NCI-H1694 (cell line): ENCODE measurements around the gene SLC25A39.
A peak's percentile ranks its signal among the peaks of the same experiment; 100 is the strongest.
"Not testable (repeated sequence)": the region's sequence is repeated elsewhere in the genome, so short reads cannot be mapped to it uniquely, and the experiment has no call there.

Experiments used
- DNase-seq: peaks from one replicate; lab custom pipeline; 2025; lab: John Stamatoyannopoulos, UW

The SLC25A39 gene

DNA sequence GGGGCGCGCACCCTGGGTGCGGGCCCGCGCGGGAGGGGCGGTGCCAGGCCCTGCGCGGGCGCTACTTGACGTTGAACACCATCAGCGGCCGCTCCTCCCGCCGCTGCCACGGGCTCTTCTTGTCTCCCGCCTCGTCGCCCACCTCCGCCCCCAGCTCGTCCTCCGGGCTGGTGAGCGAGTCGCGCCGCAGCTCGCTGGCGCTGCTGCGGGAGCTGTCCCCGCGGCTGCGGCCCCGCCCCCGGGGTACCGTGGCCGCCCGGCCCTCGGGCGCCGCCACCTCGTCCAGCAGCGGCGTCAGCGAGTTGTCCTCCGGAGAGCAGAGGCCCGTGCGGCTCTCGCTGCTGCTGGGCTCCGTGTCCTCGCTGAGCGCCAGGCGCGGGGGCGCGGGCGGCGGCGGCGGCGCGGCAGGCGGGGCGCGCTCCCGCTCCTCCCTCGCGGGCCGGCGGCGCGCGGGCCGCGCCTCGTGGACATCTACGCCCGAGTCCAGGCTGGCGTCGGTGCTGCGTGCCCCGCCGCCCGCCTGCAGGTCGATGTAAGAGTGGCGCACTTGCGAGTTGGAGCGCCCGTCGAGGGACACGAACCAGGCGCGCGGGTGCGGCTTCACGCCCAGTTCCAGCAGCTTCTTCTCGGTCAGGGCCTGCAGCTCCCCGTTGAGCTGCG is 29.2 kb upstream of the SLC25A39 start:
- DNase-seq = no peak

DNA sequence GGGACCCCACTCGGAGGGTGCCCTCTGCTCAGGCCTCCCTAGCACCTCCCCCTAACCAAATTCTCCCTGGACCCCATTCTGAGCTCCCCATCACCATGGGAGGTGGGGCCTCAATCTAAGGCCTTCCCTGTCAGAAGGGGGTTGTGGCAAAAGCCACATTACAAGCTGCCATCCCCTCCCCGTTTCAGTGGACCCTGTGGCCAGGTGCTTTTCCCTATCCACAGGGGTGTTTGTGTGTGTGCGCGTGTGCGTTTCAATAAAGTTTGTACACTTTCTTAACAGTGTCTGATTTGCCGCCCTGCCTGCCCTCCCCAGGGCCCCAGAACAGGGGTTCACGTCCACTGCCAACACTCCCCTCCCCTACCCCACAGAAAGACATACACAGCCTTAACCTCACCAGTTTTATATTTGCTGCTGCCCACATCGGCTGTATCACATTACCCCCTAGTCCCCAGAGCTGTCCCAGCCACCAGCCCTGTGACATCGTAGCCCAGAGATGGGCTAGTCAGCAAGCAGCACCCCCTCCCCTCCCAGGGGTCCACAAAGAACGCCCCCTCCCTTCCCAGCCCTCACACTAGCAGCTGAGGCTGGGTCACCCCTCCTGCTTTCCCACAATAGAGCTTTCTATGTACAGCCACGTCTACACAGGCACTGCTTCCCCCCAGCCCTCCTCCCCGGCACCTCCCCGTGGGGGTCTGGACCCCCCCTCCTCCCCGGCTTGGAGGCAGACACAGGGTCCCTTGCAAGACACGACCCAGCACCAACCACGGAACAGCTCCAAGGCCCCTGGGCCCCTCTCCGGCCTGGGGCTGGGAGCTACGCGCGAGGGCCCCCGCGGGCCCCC is 28.4 kb upstream of the SLC25A39 start:
- DNase-seq = no peak

DNA sequence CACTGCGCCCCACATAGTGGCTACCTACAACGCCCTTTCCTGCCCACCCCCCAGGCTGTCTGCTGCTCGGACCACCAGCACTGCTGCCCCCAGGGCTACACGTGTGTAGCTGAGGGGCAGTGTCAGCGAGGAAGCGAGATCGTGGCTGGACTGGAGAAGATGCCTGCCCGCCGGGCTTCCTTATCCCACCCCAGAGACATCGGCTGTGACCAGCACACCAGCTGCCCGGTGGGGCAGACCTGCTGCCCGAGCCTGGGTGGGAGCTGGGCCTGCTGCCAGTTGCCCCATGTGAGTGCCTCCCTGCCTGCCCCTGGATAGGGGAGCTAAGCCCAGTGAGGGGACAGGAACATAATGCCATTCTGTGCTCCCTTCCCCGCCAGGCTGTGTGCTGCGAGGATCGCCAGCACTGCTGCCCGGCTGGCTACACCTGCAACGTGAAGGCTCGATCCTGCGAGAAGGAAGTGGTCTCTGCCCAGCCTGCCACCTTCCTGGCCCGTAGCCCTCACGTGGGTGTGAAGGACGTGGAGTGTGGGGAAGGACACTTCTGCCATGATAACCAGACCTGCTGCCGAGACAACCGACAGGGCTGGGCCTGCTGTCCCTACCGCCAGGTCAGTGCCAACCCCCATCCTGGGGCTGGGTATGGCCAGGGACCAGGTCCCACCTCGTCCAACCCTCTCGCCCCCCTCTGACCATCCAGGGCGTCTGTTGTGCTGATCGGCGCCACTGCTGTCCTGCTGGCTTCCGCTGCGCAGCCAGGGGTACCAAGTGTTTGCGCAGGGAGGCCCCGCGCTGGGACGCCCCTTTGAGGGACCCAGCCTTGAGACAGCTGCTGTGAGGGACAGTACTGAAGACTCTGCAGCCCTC is 27.6 kb upstream of the SLC25A39 start:
- no peak for DNase-seq

DNA sequence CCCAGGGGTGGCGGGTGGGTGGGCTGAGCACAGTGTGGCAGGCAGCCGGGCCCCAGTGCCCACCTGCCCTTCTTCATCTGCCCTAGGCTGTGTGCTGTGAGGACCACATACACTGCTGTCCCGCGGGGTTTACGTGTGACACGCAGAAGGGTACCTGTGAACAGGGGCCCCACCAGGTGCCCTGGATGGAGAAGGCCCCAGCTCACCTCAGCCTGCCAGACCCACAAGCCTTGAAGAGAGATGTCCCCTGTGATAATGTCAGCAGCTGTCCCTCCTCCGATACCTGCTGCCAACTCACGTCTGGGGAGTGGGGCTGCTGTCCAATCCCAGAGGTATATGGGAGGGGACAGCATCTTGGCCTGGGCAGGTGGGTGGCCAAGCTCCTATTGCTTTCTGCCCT is 26.8 kb upstream of the SLC25A39 start:
- DNase-seq = no peak

- peak; percentile 76 for DNase-seq
Observed at GRCh38 chr17:44350733-44351226, 26.2 kb upstream of the SLC25A39 start.

DNA sequence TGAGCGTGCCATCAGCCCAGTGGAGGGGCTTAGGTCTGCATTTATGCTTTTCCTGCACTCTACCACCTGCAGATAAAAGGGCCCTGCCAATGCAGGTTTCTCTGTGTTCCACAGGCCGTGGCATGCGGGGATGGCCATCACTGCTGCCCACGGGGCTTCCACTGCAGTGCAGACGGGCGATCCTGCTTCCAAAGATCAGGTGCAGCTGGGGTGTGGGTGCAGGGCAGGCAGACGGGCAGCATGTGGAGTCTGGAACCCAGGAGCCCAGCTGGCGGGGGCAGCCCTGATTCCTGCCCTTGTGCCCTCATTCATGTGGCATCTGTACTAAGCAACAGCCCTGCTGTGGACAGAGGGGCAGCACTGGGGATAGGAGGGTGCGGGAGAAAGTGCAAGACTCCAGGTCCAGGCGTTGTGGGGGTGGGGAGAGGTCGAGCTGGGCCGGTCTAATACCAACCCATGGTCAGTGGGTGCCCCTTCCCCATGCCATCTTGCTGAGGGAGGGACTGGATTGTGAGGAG is 25.0 kb upstream of the SLC25A39 start:
- DNase-seq = no peak

GRCh38 chr17:44348988-44349364 is 24.4 kb upstream of the SLC25A39 start:
- DNase-seq = no peak

GRCh38 chr17:44348234-44348987 is 23.8 kb upstream of the SLC25A39 start:
- no peak for DNase-seq

GRCh38 chr17:44347206-44348055 is 22.8 kb upstream of the SLC25A39 start:
- DNase-seq = not testable (repeated sequence)

GRCh38 chr17:44346064-44346844 is 21.6 kb upstream of the SLC25A39 start:
- DNase-seq = no peak

- DNase-seq = peak; percentile 68
Observed at GRCh38 chr17:44345454-44346026, 20.9 kb upstream of the SLC25A39 start.

DNA sequence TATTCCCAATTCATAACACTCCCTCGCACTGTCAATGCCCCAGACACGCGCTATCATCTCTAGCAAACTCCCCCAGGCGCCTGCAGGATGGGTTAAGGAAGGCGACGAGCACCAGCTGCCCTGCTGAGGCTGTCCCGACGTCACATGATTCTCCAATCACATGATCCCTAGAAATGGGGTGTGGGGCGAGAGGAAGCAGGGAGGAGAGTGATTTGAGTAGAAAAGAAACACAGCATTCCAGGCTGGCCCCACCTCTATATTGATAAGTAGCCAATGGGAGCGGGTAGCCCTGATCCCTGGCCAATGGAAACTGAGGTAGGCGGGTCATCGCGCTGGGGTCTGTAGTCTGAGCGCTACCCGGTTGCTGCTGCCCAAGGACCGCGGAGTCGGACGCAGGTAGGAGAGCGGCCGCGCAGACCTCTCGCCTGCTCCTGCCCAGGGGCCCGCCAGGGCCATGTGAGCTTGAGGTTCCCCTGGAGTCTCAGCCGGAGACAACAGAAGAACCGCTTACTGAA is 20.4 kb upstream of the SLC25A39 start, which contains the start of gene GRN:
GRN (plus strand) TSS at position 364 of the 515 bp plus-strand sequence. CDS start 3,863 bp downstream, outside the sequence.
- peak; percentile 99 for DNase-seq

- no peak for DNase-seq
Observed at GRCh38 chr17:44343510-44344209, 19.0 kb upstream of the SLC25A39 start.

DNA sequence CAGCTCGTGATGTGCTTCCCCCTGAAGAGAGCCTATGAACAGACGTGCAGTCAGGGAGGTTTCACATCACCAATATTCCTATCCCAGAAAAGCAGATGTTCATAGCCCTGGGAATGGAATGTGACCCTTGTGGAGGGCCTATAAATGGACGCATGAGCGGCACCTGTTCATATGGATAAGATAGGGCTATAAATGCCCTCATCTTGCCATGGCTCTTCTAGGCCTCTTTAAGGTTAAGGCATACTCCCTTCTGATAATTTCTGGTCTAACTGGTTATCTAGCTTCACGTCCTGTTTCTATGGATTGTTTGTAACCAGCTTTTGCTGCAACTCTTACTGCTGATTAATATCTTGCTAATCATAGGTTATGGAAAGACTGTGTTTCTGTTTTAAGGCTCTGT is 15.9 kb upstream of the SLC25A39 start:
- DNase-seq = not testable (repeated sequence)

DNA sequence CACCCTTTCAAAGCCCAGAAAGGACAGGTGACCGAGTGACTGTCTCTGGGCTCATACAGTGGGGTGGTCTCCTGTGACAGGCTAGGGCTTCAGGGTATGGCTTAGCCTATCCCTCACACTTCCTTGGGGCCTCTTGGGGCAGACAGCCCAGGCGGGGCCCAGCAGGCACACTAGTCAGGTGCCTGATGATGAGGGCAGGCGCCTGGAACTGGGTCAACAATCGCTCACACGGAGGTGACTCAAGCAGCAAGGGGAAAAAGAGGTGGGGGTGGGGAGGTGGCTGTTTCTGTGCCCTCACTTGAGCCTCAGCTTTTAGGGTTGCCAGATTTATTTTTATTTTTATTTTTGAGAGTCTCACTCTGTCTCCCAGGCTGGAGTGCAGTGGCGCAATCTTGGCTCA is 14.1 kb upstream of the SLC25A39 start:
- no peak for DNase-seq

DNA sequence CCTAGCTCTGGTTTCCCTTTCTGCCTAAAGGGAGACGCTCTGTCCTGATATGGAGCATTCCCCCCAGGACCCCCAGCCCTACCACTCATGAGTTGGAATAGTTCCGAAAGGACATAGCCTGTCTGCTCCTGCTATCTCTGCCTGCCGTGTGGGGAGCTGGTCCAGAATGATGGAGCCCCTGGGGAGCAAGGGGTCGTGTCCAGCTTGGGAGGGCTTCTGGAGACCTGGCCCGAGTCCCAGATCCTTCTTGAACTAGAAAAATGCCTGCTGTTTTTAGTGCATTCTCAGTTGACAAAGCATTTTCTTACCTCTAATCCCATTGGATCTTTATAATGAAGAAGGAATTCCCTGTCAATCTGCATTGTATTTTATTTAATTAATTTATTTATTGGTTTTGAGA is 11.3 kb upstream of the SLC25A39 start:
- DNase-seq = no peak

DNA sequence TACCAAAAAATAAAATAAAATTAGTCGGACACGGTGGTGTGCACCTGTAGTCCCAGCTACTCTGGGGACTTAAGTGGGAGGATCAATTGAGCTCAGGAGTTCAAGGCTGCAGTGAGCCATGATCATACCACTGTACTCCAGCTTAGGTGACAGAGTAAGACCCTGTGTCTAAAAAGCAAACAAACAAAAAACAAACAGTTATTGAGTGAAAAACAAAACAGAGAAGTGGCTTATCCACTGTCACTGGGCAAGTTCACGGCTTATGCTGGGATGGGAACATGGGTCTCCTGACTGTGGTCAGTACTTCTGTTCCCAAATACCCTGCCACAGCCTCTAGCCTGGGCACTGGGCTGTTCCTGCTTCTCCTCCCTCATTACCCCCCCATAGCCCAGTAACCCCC is 10.9 kb upstream of the SLC25A39 start:
- no peak for DNase-seq

- no peak for DNase-seq
Observed at GRCh38 chr17:44334727-44335126, 10.1 kb upstream of the SLC25A39 start.
